Liver (tissue), 9 donors: Measurements from ENCODE around the gene MTHFSD. TPM values are rescaled to one million over a fixed set of nuclear protein-coding genes. Genes with fewer than 3 reads are reported as not detected.

ENCODE experiments used
- DNase-seq: peaks from one replicate; pipeline ENCODE4 v3.0.0-alpha.2; 2017; ENCODE audit warnings: low spot score
- H3K27ac ChIP-seq, 2 donors: one replicate each; pipeline ENCODE4 v1.7.0; 2013; ENCODE audit warnings: inconsistent platforms in 2 of 2, low read length in 2 of 2, control low read depth in 1 of 2, low read depth in 1 of 2, mild to moderate bottlenecking in 1 of 2
- H3K27me3 ChIP-seq, 4 donors: one replicate each; pipeline versions ENCODE4 v1.6.1 to v1.7.0; 2013; ENCODE audit warnings: low read length in 3 of 4, inconsistent platforms in 1 of 4, mild to moderate bottlenecking in 1 of 4, moderate library complexity in 1 of 4; ENCODE audit not compliant: control insufficient read depth in 4 of 4, insufficient read depth in 4 of 4
- H3K36me3 ChIP-seq, 4 donors: one replicate each; pipeline versions ENCODE4 v1.6.1 to v1.7.0; 2013; ENCODE audit warnings: low read length in 3 of 4, mild to moderate bottlenecking in 3 of 4, low read depth in 1 of 4, moderate library complexity in 1 of 4; ENCODE audit not compliant: control insufficient read depth in 4 of 4, insufficient read depth in 3 of 4
- H3K4me1 ChIP-seq, 4 donors: one replicate each; pipeline versions ENCODE4 v1.6.1 to v1.7.0; 2013; ENCODE audit warnings: low read length in 3 of 4, mild to moderate bottlenecking in 3 of 4, moderate library complexity in 1 of 4; ENCODE audit not compliant: control insufficient read depth in 4 of 4, insufficient read depth in 4 of 4
- H3K4me3 ChIP-seq, 3 donors: one replicate each; pipeline versions ENCODE4 v1.6.1 to v1.7.0; 2013; ENCODE audit warnings: low read length in 3 of 3, control low read depth in 1 of 3, low read depth in 1 of 3, mild to moderate bottlenecking in 1 of 3
- H3K9ac ChIP-seq, 2 donors: one replicate each; pipeline ENCODE4 v1.7.0; 2013; ENCODE audit warnings: low read length in 2 of 2, mild to moderate bottlenecking in 2 of 2, moderate library complexity in 2 of 2, control low read depth in 1 of 2, low read depth in 1 of 2
- H3K9me3 ChIP-seq, 4 donors: one replicate each; pipeline versions ENCODE4 v1.6.1 to v1.7.0; 2013; ENCODE audit warnings: low read length in 3 of 4; ENCODE audit not compliant: control insufficient read depth in 4 of 4
- ATF3 ChIP-seq: IDR thresholded peaks from 2 replicates; pipeline ENCODE4 v1.6.1; 2016; ENCODE audit warnings: antibody characterized with exemption
- CTCF ChIP-seq: fragments of 150-350 bp; IDR thresholded peaks from 2 replicates; pipeline ENCODE4 v1.5.1; 2017; ENCODE audit warnings: improper control_type of control experiment, low read depth, low read length; ENCODE audit not compliant: missing input control
- EGR1 ChIP-seq, 2 donors: IDR thresholded peaks; 2 replicates each; pipeline ENCODE4 v1.6.1; 2016 to 2018; ENCODE audit warnings: antibody characterized with exemption in 2 of 2, low read depth in 2 of 2
- FOXA1 ChIP-seq: IDR thresholded peaks from 2 replicates; pipeline ENCODE4 v1.6.1; 2016; ENCODE audit warnings: antibody characterized with exemption
- FOXA2 ChIP-seq: IDR thresholded peaks from 2 replicates; pipeline ENCODE4 v1.6.1; 2016; ENCODE audit warnings: antibody characterized with exemption
- GABPA ChIP-seq, 2 donors: IDR thresholded peaks in 1 of 2; conservative IDR thresholded peaks in 1 of 2; 2 replicates each; pipeline ENCODE4 v1.6.1; 2016; ENCODE audit warnings: antibody characterized with exemption in 2 of 2, mild to moderate bottlenecking in 1 of 2, moderate library complexity in 1 of 2
- HNF4A ChIP-seq, 2 donors: conservative IDR thresholded peaks; 2 replicates each; pipeline ENCODE4 v1.6.1; 2016; ENCODE audit warnings: antibody characterized with exemption in 2 of 2, mild to moderate bottlenecking in 2 of 2
- JUND ChIP-seq, 2 donors: IDR thresholded peaks; 2 replicates each; pipeline ENCODE4 v1.6.1; 2016; ENCODE audit warnings: antibody characterized with exemption in 2 of 2
- MAX ChIP-seq: IDR thresholded peaks from 2 replicates; pipeline ENCODE4 v1.6.1; 2016; ENCODE audit warnings: antibody characterized with exemption
- NR2F2 ChIP-seq: IDR thresholded peaks from 2 replicates; pipeline ENCODE4 v1.6.1; 2016; ENCODE audit warnings: antibody characterized with exemption
- RAD21 ChIP-seq, 2 donors: IDR thresholded peaks; 2 replicates each; pipeline ENCODE4 v1.6.1; 2016; ENCODE audit warnings: antibody characterized with exemption in 2 of 2, mild to moderate bottlenecking in 2 of 2
- REST ChIP-seq: IDR thresholded peaks from 2 replicates; pipeline ENCODE4 v1.6.1; 2016; ENCODE audit warnings: antibody characterized with exemption, mild to moderate bottlenecking
- RXRA ChIP-seq, 2 donors: IDR thresholded peaks; 2 replicates each; pipeline ENCODE4 v1.6.1; 2017 to 2018; ENCODE audit warnings: antibody characterized with exemption in 2 of 2, mild to moderate bottlenecking in 1 of 2
- SP1 ChIP-seq: IDR thresholded peaks from 2 replicates; pipeline ENCODE4 v1.6.1; 2018; ENCODE audit warnings: antibody characterized with exemption, mild to moderate bottlenecking
- TAF1 ChIP-seq: conservative IDR thresholded peaks from 2 replicates; pipeline ENCODE4 v1.6.1; 2016; ENCODE audit warnings: antibody characterized with exemption, mild to moderate bottlenecking
- YY1 ChIP-seq: IDR thresholded peaks from 2 replicates; pipeline ENCODE4 v1.6.1; 2016; ENCODE audit warnings: antibody characterized with exemption, mild to moderate bottlenecking
- ZBTB33 ChIP-seq: IDR thresholded peaks from 2 replicates; pipeline ENCODE4 v1.6.1; 2016; ENCODE audit warnings: antibody characterized with exemption
- WGBS: extraction: QIAGEN DNeasy Blood & Tissue Kit; methylation state at CpG from one replicate; pipeline ENCODE4 v1.1.7; 2013; 5-methylcytosine and 5-hydroxymethylcytosine counted together
- polyA plus RNA-seq, 2 donors: library from polyadenylated mRNA; stranded (reverse) in 1 of 2; unstranded in 1 of 2; fragments of 200-250 nt in 1 of 2; fragments of >200 nt in 1 of 2; fragmentation: Nextera tagmentation in 1 of 2; extraction: Ambion mirVana in 1 of 2; gene quantifications; one replicate each; pipeline versions ENCODE4 v1.2.1 to v1.2.3, GENCODE V29; 2013 to 2015
- total RNA-seq, 2 donors: library from RNA; depleted of rRNA; stranded (reverse); fragments of >200 nt; gene quantifications; one replicate each; pipeline ENCODE4 v1.2.3, GENCODE V29; 2014
- donor health status: healthy.
- donor health status: healthy.
- donor health status: healthy.
- donor health status: healthy.
- donor health status: healthy.

Gene MTHFSD
- total and polyA plus RNA-seq, 4 donors = 4.6 to 8.1 (median 6.5) TPM

- DNase-seq = no peak
- H3K9ac ChIP-seq = no peak overlapping the region
- no peak overlapping the region for H3K4me3 ChIP-seq
- 15% methylated on average over 22 of the region's 22 CpGs for WGBS
- peaks cover 2 to 27% (median 9%) of the 10 kb centered on the region in 4 donors for H3K4me1 ChIP-seq
- H3K9me3 ChIP-seq = no peaks in the 10 kb centered on the region
- TF ChIP-seq RXRA (IDR thresholded peaks at IDR 0.05) (no peak), RAD21 (IDR thresholded peaks at IDR 0.05) (no peak), ATF3 (no peak), HNF4A (conservative IDR thresholded peaks at IDR 0.05) (no peak), JUND (IDR thresholded peaks at IDR 0.05) (no peak), REST (no peak), CTCF (no peak), NR2F2 (no peak), GABPA (IDR thresholded peaks at IDR 0.05 in 1 of 2, conservative IDR thresholded peaks at IDR 0.05 in 1 of 2) (no peak), YY1 (no peak), EGR1 (IDR thresholded peaks at IDR 0.05; ENCODE audit: low read depth in 2 of 2) (no peak), SP1 (no peak), ZBTB33 (no peak), FOXA1 (no peak), TAF1 (no peak), MAX (no peak), FOXA2 (no peak)
- H3K27ac ChIP-seq = no peak overlapping the region
- no peaks in the 10 kb centered on the region for H3K36me3 ChIP-seq
- peaks cover 17 to 36% (median 33%) of the 10 kb centered on the region in 4 donors for H3K27me3 ChIP-seq
Observed at GRCh38 chr16:86502856-86503748, 51.9 kb downstream of the MTHFSD start.
